Measurements from ENCODE around the gene METAP1D.

- no peak for TF ChIP-seq EZH2 (IDR thresholded peaks at IDR 0.05)
- TF ChIP-seq SP1 (IDR thresholded peaks at IDR 0.05; ENCODE audit: low read depth), result no peak
- no peak for TF ChIP-seq CTCF (IDR thresholded peaks at IDR 0.05 in 2 of 3, conservative IDR thresholded peaks at IDR 0.05 in 1 of 3; ENCODE audit: borderline replicate concordance in 1 of 3, insufficient read depth in 1 of 3, low read depth in 2 of 3, low read length in 2 of 3)
- no peak for TF ChIP-seq POLR2A (IDR thresholded peaks at IDR 0.05; ENCODE audit: borderline replicate concordance, extremely low read depth, insufficient read depth, insufficient read length)
- TF ChIP-seq RAD21 (IDR thresholded peaks at IDR 0.05; ENCODE audit: low read depth), result no peak
- no peak for TF ChIP-seq MAX (IDR thresholded peaks at IDR 0.05)
- TF ChIP-seq EGR1 (IDR thresholded peaks at IDR 0.05; ENCODE audit: low read depth), result no peak
Observed at GRCh38 chr2:171966688-171967087, 33.1 kb upstream of the METAP1D start.

Measured in HCT116 (cell line).